ENCODE results near the gene C19orf81.

- TF ChIP-seq, protein P1, sequence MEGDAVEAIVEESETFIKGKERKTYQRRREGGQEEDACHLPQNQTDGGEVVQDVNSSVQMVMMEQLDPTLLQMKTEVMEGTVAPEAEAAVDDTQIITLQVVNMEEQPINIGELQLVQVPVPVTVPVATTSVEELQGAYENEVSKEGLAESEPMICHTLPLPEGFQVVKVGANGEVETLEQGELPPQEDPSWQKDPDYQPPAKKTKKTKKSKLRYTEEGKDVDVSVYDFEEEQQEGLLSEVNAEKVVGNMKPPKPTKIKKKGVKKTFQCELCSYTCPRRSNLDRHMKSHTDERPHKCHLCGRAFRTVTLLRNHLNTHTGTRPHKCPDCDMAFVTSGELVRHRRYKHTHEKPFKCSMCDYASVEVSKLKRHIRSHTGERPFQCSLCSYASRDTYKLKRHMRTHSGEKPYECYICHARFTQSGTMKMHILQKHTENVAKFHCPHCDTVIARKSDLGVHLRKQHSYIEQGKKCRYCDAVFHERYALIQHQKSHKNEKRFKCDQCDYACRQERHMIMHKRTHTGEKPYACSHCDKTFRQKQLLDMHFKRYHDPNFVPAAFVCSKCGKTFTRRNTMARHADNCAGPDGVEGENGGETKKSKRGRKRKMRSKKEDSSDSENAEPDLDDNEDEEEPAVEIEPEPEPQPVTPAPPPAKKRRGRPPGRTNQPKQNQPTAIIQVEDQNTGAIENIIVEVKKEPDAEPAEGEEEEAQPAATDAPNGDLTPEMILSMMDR (IDR thresholded peaks at IDR 0.05; ENCODE audit: extremely low read depth in 1 of 2, insufficient read depth in 1 of 2, low read depth in 1 of 2, low read length in 2 of 2), result no peak
- TF ChIP-seq EZH2 (IDR thresholded peaks at IDR 0.05; ENCODE audit: borderline replicate concordance, low read depth, low read length, severe bottlenecking) (no peak), MYC (IDR thresholded peaks at IDR 0.05; ENCODE audit: low read depth, low read length) (no peak)
- TF ChIP-seq, protein P2, sequence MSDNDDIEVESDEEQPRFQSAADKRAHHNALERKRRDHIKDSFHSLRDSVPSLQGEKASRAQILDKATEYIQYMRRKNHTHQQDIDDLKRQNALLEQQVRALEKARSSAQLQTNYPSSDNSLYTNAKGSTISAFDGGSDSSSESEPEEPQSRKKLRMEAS (IDR thresholded peaks at IDR 0.05; ENCODE audit: insufficient read depth, insufficient read length), result no peak
Observed at GRCh38 chr19:50690439-50690838, 41.2 kb downstream of the C19orf81 start.

Measured in endothelial cell of umbilical vein (primary cell).